ENCODE data around the gene PRICKLE2.

PRICKLE2 gene

GRCh38 chr3:64081235-64081630 is 144.0 kb downstream of the PRICKLE2 start:
- Histone ChIP-seq H3K9me3 (ENCODE audit: insufficient read depth, low read depth, low read length) (no peaks in the 10 kb centered on the region), H3K27ac (ENCODE audit: low read depth, low read length) (no peak overlapping the region), H3K36me3 (ENCODE audit: insufficient read depth, low read length) (no peaks in the 10 kb centered on the region), H3K4me1 (ENCODE audit: insufficient read depth, low read length) (peaks cover 4% of the 10 kb centered on the region; the same call in 1 of the 2 replicates), H3K4me3 (ENCODE audit: low read length) (no peak overlapping the region), H3K9ac (ENCODE audit: low read depth, low read length) (no peak overlapping the region), H3K27me3 (ENCODE audit: insufficient read depth, low read length) (no peaks in the 10 kb centered on the region)
- WGBS: 100% methylated on average over 1 of the region's 1 CpG

DNA sequence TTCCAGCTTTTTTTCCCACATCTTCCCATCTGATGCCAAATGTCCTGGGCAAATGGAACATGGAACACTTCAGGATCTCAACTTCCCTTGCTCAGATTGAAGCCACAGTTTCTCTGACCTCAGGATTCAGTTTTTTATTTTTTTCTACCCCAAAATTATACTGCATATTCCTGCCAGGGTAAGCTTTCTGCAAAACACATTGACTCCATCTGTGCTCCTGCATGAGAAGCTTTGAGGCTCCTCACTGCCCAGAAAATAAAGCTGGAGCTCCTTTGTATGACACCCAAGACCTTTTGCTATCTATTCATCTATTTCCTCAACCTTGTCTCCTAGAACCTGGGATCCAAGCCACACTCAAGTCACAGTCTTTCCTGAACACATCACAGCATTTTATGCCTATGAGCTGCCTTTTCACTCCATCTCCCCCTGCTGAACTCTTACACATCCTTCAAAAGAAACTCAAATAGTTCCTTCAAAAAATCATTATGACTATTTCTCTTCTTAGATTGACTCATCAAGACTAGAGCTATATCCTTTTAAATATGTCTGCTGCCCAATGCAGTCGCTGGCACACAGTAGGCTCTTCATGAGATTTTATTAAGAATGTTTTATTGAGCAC is 144.5 kb downstream of the PRICKLE2 start:
- Histone ChIP-seq H3K27me3 (ENCODE audit: insufficient read depth, low read length) (no peaks in the 10 kb centered on the region), H3K9me3 (ENCODE audit: insufficient read depth, low read depth, low read length) (no peaks in the 10 kb centered on the region), H3K4me1 (ENCODE audit: insufficient read depth, low read length) (no peaks in the 10 kb centered on the region), H3K36me3 (ENCODE audit: insufficient read depth, low read length) (no peaks in the 10 kb centered on the region), H3K4me3 (ENCODE audit: low read length) (no peak overlapping the region), H3K9ac (ENCODE audit: low read depth, low read length) (no peak overlapping the region), H3K27ac (ENCODE audit: low read depth, low read length) (no peak overlapping the region)
- WGBS: 80% methylated on average over 1 of the region's 1 CpG

DNA sequence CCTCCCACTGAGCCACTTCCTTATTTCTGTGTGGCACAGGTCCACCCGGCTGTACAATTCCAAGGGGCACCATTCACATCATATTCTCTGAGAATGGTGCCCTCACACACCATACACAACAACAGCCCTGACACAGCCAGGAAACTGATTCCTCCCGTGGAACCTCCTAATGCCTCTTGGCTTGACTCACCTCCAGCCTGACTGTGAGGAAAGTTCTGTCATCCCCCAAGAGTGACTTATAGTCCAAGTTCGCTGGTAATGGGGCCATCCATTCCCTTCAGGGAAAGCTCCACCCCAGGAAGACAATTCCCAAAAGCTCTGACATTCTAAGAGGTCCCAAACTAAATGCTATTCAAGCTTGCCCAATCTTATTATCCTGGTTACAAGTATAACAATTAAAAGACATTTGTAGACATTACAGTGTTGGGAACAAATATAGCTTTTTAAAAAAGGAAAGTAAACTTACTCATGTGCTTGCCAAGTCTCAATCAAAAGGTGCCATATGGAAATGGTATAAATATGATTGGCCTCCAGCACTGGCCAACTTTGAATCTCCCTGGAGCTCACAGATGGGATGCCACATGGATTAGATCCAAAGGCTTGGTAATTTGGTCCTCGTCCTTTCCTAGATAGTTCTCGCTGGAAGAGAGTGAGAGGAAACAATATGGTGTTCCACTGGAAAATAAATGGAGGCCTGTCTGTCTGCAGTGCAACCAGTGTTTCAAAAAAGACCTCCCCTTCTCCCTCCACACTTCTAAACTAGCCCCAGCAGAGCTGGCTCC is 145.7 kb downstream of the PRICKLE2 start:
- Histone ChIP-seq H3K36me3 (ENCODE audit: insufficient read depth, low read length) (no peaks in the 10 kb centered on the region), H3K4me1 (ENCODE audit: insufficient read depth, low read length) (no peaks in the 10 kb centered on the region), H3K27ac (ENCODE audit: low read depth, low read length) (no peak overlapping the region), H3K27me3 (ENCODE audit: insufficient read depth, low read length) (no peaks in the 10 kb centered on the region), H3K9ac (ENCODE audit: low read depth, low read length) (no peak overlapping the region), H3K9me3 (ENCODE audit: insufficient read depth, low read depth, low read length) (no peaks in the 10 kb centered on the region), H3K4me3 (ENCODE audit: low read length) (no peak overlapping the region)
- WGBS: 94% methylated on average over 5 of the region's 5 CpGs

DNA sequence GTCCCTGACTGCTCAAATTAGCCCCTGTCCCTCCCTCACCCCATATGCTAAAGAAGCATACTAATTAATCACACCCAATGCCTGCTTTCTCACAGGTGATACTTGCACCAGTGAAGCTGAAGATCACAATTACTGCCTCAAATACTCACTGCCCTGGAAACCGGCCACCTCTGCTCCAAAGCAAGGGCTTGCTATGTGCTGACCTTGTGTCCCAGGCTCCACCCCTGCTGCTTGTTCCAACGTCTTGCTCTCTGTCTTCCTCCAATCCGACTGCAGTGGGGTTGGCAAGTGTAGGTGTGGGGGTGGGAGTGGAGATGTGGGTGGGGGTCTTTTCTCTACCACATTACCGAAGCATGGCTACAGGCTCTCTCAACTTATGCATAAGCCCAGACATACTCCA is 146.3 kb downstream of the PRICKLE2 start:
- 83% methylated on average over 4 of the region's 4 CpGs for WGBS
- H3K27me3 ChIP-seq (ENCODE audit: insufficient read depth, low read length): no peaks in the 10 kb centered on the region

GRCh38 chr3:64074895-64075679 is 150.2 kb downstream of the PRICKLE2 start:
- Histone ChIP-seq H3K9ac (ENCODE audit: low read depth, low read length) (no peak overlapping the region), H3K4me3 (ENCODE audit: low read length) (no peak overlapping the region), H3K27me3 (ENCODE audit: insufficient read depth, low read length) (no peaks in the 10 kb centered on the region), H3K27ac (ENCODE audit: low read depth, low read length) (no peak overlapping the region), H3K4me1 (ENCODE audit: insufficient read depth, low read length) (no peaks in the 10 kb centered on the region), H3K9me3 (ENCODE audit: insufficient read depth, low read depth, low read length) (no peaks in the 10 kb centered on the region), H3K36me3 (ENCODE audit: insufficient read depth, low read length) (no peaks in the 10 kb centered on the region)
- WGBS: 96% methylated on average over 4 of the region's 6 CpGs

More for the DNA sequence above, 146.3 kb downstream of the PRICKLE2 start:
- no peaks in the 10 kb centered on the region for H3K4me1 ChIP-seq (ENCODE audit: insufficient read depth, low read length)
- H3K27ac ChIP-seq (ENCODE audit: low read depth, low read length): no peak overlapping the region
- H3K4me3 ChIP-seq (ENCODE audit: low read length): no peak overlapping the region
- no peaks in the 10 kb centered on the region for H3K36me3 ChIP-seq (ENCODE audit: insufficient read depth, low read length)
- no peak overlapping the region for H3K9ac ChIP-seq (ENCODE audit: low read depth, low read length)
- no peaks in the 10 kb centered on the region for H3K9me3 ChIP-seq (ENCODE audit: insufficient read depth, low read depth, low read length)

- Histone ChIP-seq H3K9me3 (ENCODE audit: insufficient read depth, low read depth, low read length) (no peaks in the 10 kb centered on the region), H3K27me3 (ENCODE audit: insufficient read depth, low read length) (no peaks in the 10 kb centered on the region), H3K27ac (ENCODE audit: low read depth, low read length) (no peak overlapping the region), H3K4me1 (ENCODE audit: insufficient read depth, low read length) (no peaks in the 10 kb centered on the region), H3K4me3 (ENCODE audit: low read length) (no peak overlapping the region), H3K36me3 (ENCODE audit: insufficient read depth, low read length) (no peaks in the 10 kb centered on the region), H3K9ac (ENCODE audit: low read depth, low read length) (no peak overlapping the region)
- 91% methylated on average over 2 of the region's 3 CpGs for WGBS
These were observed 151.2 kb downstream of the PRICKLE2 start for GRCh38 chr3:64074060-64074459.

- H3K36me3 ChIP-seq (ENCODE audit: insufficient read depth, low read length): no peaks in the 10 kb centered on the region
- H3K4me3 ChIP-seq (ENCODE audit: low read length): no peak overlapping the region
- H3K27ac ChIP-seq (ENCODE audit: low read depth, low read length): no peak overlapping the region
- no peaks in the 10 kb centered on the region for H3K4me1 ChIP-seq (ENCODE audit: insufficient read depth, low read length)
- no peaks in the 10 kb centered on the region for H3K27me3 ChIP-seq (ENCODE audit: insufficient read depth, low read length)
- 63% methylated on average over 1 of the region's 1 CpG for WGBS
- no peaks in the 10 kb centered on the region for H3K9me3 ChIP-seq (ENCODE audit: insufficient read depth, low read depth, low read length)
- no peak overlapping the region for H3K9ac ChIP-seq (ENCODE audit: low read depth, low read length)
These were observed 152.0 kb downstream of the PRICKLE2 start for GRCh38 chr3:64073158-64073761.

DNA sequence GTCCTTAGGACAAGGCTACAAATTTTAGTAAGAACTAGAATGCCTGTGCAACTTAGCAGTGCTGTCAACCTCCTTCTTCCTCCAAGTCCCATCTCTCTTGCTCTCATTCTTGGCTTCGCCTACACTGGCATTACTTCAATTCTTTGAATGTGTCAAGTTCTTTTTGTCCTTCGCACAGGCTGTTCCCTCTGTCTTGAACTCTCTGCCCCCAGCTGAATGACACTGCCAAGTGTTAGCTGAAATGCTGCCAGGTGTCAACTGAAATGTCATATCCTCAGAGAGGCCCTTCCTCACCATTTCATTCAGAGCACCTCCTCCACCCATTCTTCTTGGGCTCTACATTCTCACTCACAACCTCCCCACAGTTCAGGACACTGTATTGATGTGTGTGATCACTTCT is 153.1 kb downstream of the PRICKLE2 start:
- WGBS: 94% methylated on average over 2 of the region's 2 CpGs
- Histone ChIP-seq H3K9ac (ENCODE audit: low read depth, low read length) (no peak overlapping the region), H3K27me3 (ENCODE audit: insufficient read depth, low read length) (no peaks in the 10 kb centered on the region), H3K4me1 (ENCODE audit: insufficient read depth, low read length) (no peaks in the 10 kb centered on the region), H3K27ac (ENCODE audit: low read depth, low read length) (no peak overlapping the region), H3K9me3 (ENCODE audit: insufficient read depth, low read depth, low read length) (no peaks in the 10 kb centered on the region), H3K36me3 (ENCODE audit: insufficient read depth, low read length) (no peaks in the 10 kb centered on the region), H3K4me3 (ENCODE audit: low read length) (no peak overlapping the region)

- no peak overlapping the region for H3K9ac ChIP-seq (ENCODE audit: low read depth, low read length)
- H3K36me3 ChIP-seq (ENCODE audit: insufficient read depth, low read length): no peaks in the 10 kb centered on the region
- no peaks in the 10 kb centered on the region for H3K27me3 ChIP-seq (ENCODE audit: insufficient read depth, low read length)
- H3K27ac ChIP-seq (ENCODE audit: low read depth, low read length): no peak overlapping the region
- no peaks in the 10 kb centered on the region for H3K9me3 ChIP-seq (ENCODE audit: insufficient read depth, low read depth, low read length)
- no peak overlapping the region for H3K4me3 ChIP-seq (ENCODE audit: low read length)
- H3K4me1 ChIP-seq (ENCODE audit: insufficient read depth, low read length): no peaks in the 10 kb centered on the region
These were observed 154.6 kb downstream of the PRICKLE2 start for GRCh38 chr3:64070704-64071103.

DNA sequence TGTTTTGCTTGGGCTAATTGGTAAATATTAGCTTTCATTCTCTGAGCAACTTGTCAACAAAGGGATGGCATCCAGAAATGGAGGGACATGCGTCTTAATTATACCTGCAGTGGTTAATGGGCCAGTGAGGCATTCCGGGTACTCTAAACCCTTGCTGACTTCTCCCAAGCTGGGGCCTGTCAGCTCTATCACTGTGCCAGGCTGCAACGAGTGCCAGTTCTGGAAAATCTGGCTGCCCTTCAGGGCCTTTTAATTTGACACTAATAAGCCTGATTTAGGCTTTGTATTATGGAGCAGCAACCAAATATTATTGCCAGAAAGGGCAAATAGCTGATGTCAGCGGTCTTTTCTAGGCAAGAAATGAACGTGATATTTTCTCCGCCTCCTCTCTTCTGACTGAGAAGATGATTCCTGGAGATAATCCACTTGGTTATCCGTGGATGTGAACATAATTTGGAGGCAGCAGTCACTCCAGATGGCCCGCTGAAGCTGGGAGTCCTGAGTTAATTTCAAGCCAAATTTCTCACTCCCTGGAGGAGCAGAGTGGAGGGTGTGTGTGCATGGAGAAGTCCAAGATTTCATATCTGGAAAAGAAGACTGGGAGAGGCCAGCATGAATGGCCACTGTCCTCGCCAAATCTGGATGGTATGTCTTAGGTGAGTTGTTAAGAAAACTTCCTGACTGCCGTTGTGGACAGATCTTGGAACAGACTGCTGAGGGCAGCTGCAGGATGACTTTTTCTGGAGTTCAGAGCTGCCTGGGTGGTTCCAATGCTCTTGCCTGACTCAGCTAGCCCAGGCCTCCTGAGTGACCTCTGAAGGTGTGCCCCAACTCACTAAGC is 157.5 kb downstream of the PRICKLE2 start:
- H3K27ac ChIP-seq (ENCODE audit: low read depth, low read length): no peak overlapping the region
- H3K4me1 ChIP-seq (ENCODE audit: insufficient read depth, low read length): peaks cover 17% of the 10 kb centered on the region
- no peaks in the 10 kb centered on the region for H3K36me3 ChIP-seq (ENCODE audit: insufficient read depth, low read length)
- WGBS: 95% methylated on average over 10 of the region's 10 CpGs
- peaks cover 2% of the 10 kb centered on the region for H3K27me3 ChIP-seq (ENCODE audit: insufficient read depth, low read length)
- no peak overlapping the region for H3K4me3 ChIP-seq (ENCODE audit: low read length)
- no peaks in the 10 kb centered on the region for H3K9me3 ChIP-seq (ENCODE audit: insufficient read depth, low read depth, low read length)
- H3K9ac ChIP-seq (ENCODE audit: low read depth, low read length): no peak overlapping the region

All from HUES64 (cell line).